GM18909 (cell line): ENCODE results near the gene MAML2.

Experiments used
- ATAC-seq: cut with Tn5 transposase; IDR thresholded peaks from one replicate; pipeline ENCODE4 v1.9.1; 2021; ENCODE audit warnings: mild to moderate bottlenecking; ENCODE audit not compliant: unreplicated experiment, poor library complexity

MAML2 gene

GRCh38 chr11:96063053-96063452 is 279.9 kb downstream of the MAML2 start:
- no peak for ATAC-seq

DNA sequence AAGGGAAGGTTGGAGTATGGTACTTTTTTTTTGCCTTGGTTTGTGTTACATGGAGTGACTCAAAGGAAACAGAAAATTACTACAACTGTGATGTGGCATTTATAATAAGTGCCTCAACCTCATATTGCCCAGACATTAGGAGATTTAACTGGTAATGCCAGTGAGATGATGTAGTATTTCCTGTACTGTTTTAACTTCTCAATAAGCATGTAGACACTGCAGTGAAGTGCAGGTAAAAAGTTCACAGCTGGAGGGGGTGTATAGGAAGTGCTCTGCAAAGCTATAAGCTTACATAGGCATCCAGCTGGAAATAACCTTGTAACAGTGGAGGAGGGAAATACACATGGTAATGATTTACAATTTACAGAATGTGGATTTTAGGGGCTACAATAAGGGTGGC is 280.9 kb downstream of the MAML2 start:
- ATAC-seq = peak; percentile 91

DNA sequence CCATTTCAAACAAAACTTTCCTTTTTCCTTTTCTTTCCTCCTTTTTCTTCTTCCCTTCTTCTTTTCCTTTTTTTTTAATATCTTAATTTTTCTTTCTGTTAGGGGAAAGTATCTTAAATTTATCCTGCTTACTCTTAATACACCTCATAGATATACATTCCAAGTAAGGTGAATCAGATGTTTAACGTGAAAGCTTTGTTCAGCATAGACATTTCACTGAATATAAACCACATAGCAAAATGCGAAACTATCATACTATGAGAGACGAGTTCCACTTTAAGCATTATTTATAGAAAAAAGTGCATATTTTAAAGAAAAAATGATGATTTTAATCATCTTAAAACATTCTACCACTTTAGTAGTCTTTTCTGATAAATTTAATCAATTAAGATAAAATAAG is 281.3 kb downstream of the MAML2 start:
- no peak for ATAC-seq

GRCh38 chr11:96061069-96061468 is 281.9 kb downstream of the MAML2 start:
- ATAC-seq = no peak

GRCh38 chr11:96057502-96057901 is 285.5 kb downstream of the MAML2 start:
- ATAC-seq = no peak

GRCh38 chr11:96056576-96056975 is 286.4 kb downstream of the MAML2 start:
- ATAC-seq = no peak

GRCh38 chr11:96055706-96056387 is 287.1 kb downstream of the MAML2 start:
- ATAC-seq = no peak

- no peak for ATAC-seq
Observed at GRCh38 chr11:96054870-96055705, 287.9 kb downstream of the MAML2 start.

- no peak for ATAC-seq
Observed at GRCh38 chr11:96052921-96053651, 289.9 kb downstream of the MAML2 start.

DNA sequence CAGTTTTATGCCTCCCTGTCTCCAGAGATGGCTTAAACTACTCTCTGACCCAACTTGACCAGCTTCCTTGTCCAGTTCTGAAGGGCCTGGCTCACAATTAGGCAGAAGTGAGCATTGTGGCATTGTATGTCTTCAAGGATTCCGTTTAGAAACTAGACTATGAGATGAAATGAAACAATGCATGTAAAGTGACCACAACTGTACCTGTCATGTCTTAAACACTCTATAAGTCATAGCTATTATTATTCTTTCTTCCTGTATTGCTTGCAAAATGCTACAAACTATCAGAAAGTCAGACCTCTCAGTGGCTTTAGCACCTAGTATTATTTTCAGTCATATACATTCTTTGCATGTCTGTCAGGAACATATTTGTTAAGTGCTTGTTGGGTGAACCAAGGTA is 291.2 kb downstream of the MAML2 start:
- ATAC-seq = peak; percentile 97

DNA sequence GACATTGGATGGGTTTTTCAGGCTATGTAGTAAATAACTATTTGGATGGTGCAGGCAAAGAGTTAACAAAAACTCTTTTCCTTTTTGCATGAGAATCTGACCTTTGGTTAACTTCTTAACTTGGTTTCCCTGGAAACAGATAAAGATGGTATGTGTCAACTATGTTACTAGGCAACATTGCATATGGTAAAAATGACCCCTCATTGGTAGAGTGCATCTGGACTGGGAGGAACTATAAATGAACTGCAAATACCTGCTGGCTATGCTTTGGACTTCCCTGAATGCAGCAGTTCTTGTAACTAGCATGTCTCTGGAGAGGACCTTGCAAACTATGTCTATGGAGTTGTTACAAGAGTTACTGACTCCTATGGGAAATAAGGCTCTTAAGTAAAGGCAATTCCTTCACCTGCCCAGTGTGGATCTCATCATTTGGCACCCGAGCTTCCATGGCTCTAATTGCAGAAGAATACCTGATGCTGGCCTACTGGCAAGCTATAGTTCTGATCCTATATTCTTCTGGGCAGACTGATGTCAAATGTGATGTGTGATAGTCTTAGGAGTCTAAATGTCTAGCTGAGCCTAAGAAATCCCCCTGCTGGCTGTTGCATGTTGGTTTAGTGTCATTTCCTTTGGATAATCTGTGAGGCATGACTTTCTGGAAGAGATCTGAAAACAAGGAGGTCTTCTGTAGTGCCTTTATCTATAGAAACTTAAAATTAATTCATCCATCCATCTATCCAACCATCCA is 292.4 kb downstream of the MAML2 start:
- no peak for ATAC-seq

- ATAC-seq = no peak
Observed at GRCh38 chr11:96049426-96049825, 293.6 kb downstream of the MAML2 start.

DNA sequence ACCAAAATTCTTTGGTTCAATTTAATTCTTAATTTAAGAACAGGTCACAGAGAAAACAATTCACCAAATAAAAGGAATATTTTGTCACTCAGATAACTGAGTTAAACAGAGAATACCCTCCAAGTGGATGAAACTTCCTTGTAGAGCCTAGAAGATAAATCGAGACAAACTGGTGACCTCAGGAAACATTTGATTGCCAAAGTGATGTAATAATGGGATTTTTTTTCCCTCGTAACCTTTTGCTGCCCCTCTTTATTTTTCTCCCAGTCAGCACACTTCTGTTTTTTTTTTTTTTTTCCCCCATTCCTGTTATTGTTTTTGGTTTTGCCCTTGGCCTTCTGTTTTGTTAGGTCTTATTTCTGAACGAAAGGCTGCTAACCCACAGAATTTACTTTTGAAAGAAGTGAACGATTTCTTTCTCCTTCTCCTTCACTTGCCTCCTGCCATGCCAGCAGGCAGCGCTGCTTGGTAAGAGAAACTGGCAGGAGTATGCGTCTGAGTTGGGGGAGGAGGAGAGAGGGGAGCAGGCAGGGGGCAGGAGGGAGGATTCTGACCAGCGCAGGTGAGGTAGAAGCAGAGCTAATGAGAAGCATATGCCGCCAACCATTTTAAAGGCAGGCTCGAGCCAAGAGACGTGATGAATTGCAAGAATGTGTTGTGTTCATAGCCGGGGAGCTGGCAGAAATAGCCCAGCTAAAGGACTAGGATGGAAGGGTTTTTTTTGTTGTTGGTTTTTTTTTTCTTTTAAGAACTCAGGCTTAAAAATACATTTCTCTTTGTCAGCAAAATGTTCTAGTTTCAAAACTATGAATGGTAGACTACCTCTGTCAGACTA is 297.2 kb downstream of the MAML2 start:
- no peak for ATAC-seq

DNA sequence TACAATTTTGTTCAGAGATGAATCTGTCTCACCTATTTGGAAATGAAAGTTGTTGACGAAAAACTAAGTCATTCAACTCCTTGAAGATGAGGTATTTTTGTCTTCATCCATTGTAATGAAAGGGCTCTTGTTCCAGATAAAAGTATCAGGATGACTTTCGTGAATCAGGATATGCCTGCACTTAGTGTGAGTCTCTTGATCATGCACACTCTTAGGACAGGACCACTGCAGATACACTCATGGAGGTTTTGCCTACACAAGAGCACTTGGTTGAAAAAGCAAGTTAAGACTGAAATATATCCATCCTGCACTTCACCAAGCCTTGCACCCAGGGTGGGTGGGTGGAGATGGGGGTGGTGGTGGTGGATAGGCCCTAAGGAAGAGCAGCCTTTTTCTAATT is 298.2 kb downstream of the MAML2 start:
- no peak for ATAC-seq

DNA sequence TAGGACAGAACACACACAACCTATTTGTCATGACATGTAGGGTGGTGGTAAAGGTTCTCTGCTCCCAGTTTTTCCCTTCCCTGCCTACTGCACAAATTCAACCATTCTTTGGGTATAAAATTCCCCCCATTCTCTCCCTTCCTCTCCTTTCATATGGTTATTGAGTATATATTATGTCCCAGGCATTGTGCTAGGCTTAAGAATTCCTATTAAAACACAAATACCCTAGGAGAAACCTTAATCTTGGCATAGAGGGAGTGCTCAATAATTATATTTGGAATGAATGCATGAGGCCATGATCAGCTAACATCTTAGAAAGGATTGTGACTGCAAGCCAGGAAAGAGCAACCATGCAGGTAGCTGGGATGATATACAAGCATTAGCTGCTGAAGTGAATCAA is 298.7 kb downstream of the MAML2 start:
- ATAC-seq = no peak

DNA sequence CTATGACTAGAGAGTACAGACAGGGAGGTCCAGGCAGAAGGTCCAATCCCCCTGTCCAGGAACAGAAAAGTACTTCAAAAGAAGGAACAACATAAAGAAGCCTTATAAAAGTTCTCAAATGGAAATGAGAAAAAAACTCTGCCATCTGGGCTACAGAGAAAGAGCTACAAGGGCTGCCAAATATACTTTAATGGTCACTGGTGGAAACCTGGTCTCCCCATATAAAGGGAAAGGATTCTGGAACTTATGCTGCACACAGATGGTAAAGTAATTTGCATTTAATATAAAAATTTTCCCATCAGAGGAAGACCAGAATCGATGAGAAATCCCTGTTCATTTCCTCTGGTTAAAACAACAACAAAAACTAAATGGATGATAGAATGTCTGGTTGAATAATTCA is 299.7 kb downstream of the MAML2 start:
- ATAC-seq = no peak

- no peak for ATAC-seq
Observed at GRCh38 chr11:96038046-96038445, 304.9 kb downstream of the MAML2 start.

DNA sequence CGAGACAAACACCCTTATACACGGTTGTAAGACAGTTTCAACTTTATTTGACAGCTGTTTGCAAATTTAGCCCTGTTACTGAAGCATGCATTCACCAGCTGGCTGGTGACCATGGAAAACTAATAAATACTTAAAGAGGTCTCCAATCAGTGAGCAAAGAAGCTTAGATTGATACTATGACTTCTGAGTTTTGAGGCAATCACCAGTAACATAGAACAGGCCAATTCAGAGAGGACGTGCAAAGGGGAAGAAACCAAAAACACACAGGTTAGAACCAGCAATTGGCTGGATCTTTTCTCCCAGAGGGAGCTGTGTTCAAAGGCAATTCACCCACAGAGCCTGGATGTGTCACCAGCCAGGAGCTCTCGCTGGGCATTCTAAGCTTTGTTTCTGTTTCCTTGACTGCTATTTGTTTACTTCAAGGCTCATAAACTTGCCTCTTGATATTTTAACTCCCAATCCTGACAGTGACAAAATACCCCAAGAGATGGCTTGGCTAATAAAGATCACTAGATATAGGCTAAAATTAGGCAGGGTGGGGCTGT is 305.5 kb downstream of the MAML2 start:
- ATAC-seq = no peak

GRCh38 chr11:96036863-96037262 is 306.1 kb downstream of the MAML2 start:
- ATAC-seq = no peak
